GM23248 (cell line): Measurements from ENCODE around the gene STRA8. TPM values are rescaled to one million over a fixed set of nuclear protein-coding genes. Genes with fewer than 3 reads are reported as not detected.

Experiments
- DNase-seq: peaks from one replicate; pipeline ENCODE4 v3.0.0-alpha.2; 2015
- H2AFZ ChIP-seq: fragments of 200-600 bp; sonication (generic); 2 replicates; pipeline ENCODE4 v1.6.1; 2016; ENCODE audit warnings: antibody characterized with exemption
- H3F3A ChIP-seq: fragments of 200-600 bp; sonication (generic); 2 replicates; pipeline ENCODE4 v1.6.1; 2016; ENCODE audit warnings: mild to moderate bottlenecking, antibody characterized with exemption, mixed run types; ENCODE audit not compliant: insufficient read depth
- H3K27ac ChIP-seq: fragments of 200-600 bp; sonication (generic); 2 replicates; pipeline ENCODE4 v1.5.1; 2016; ENCODE audit warnings: mild to moderate bottlenecking
- H3K27me3 ChIP-seq: fragments of 200-600 bp; sonication (generic); replicated peaks from 2 replicates; pipeline ENCODE4 v1.6.1; 2016; ENCODE audit warnings: mild to moderate bottlenecking; ENCODE audit not compliant: insufficient read depth
- H3K36me3 ChIP-seq: fragments of 200-600 bp; sonication (generic); 2 replicates; pipeline ENCODE4 v1.6.1; 2016; ENCODE audit warnings: low read depth, mild to moderate bottlenecking
- H3K4me1 ChIP-seq: fragments of 200-600 bp; sonication (generic); 2 replicates; pipeline ENCODE4 v1.6.1; 2016; ENCODE audit warnings: mild to moderate bottlenecking; ENCODE audit not compliant: insufficient read depth
- H3K4me2 ChIP-seq: fragments of 200-600 bp; sonication (generic); one replicate; pipeline ENCODE4 v1.6.1; 2016; ENCODE audit warnings: mild to moderate bottlenecking; ENCODE audit not compliant: unreplicated experiment
- H3K4me3 ChIP-seq: fragments of 200-600 bp; sonication (generic); 2 replicates; pipeline ENCODE4 v1.5.1; 2016; ENCODE audit warnings: mild to moderate bottlenecking
- H3K79me2 ChIP-seq: fragments of 200-600 bp; sonication (generic); 2 replicates; pipeline ENCODE4 v1.6.1; 2016; ENCODE audit warnings: mild to moderate bottlenecking; ENCODE audit not compliant: insufficient read depth
- H3K9ac ChIP-seq: fragments of 200-600 bp; sonication (generic); 2 replicates; pipeline ENCODE4 v1.6.1; 2016; ENCODE audit warnings: mild to moderate bottlenecking
- H3K9me2 ChIP-seq: fragments of 200-600 bp; sonication (generic); 2 replicates; pipeline ENCODE4 v1.6.1; 2016; ENCODE audit warnings: mixed run types, mild to moderate bottlenecking, moderate library complexity; ENCODE audit not compliant: insufficient read depth
- H3K9me3 ChIP-seq: fragments of 200-600 bp; sonication (generic); one replicate; pipeline ENCODE4 v1.6.1; 2017; ENCODE audit warnings: low read depth
- H4K20me1 ChIP-seq: fragments of 200-600 bp; sonication (generic); 2 replicates; pipeline ENCODE4 v1.6.0; 2016; ENCODE audit not compliant: insufficient read depth
- EZH2 ChIP-seq: fragments of 200-600 bp; sonication (generic); IDR thresholded peaks from 2 replicates; pipeline ENCODE4 v1.6.1; 2018; ENCODE audit warnings: antibody characterized with exemption, mild to moderate bottlenecking; ENCODE audit not compliant: insufficient read depth, poor library complexity, severe bottlenecking
- EZH2phosphoT487 ChIP-seq: fragments of 200-600 bp; sonication (generic); IDR thresholded peaks from 2 replicates; pipeline ENCODE4 v1.6.1; 2018; ENCODE audit warnings: antibody characterized with exemption, moderate library complexity, mild to moderate bottlenecking, low read depth; ENCODE audit not compliant: insufficient read depth
- WGBS, 2 experiments: methylation state at CpG; one replicate each; pipeline ENCODE4 v1.1.6; 2015 to 2017; ENCODE audit warnings: low lambda C conversion rate in 2 of 2, low coverage in 1 of 2; ENCODE audit errors: missing lambda C conversion rate in 2 of 2; 5-methylcytosine and 5-hydroxymethylcytosine counted together
- in situ Hi-C: fragments of 300-500 bp; cut with MboI; formaldehyde crosslinking; loops from 2 replicates; pipeline ENCODE4 v1.15.0; 2020
- polyA plus RNA-seq: library from polyadenylated mRNA; unstranded; fragments of >200 nt; fragmentation: Nextera tagmentation; extraction: Ambion mirVana; gene quantifications from 2 replicates; pipeline ENCODE4 v1.2.1, GENCODE V29; 2016
- total RNA-seq: library from RNA; depleted of rRNA; stranded (reverse); fragments of >200 nt; shearing (Covaris generic); gene quantifications from 2 replicates; pipeline ENCODE4 v1.2.3, GENCODE V29; 2014

STRA8 gene
- total and polyA plus RNA-seq, 2 experiments from 2014 or later, result not detected

GRCh38 chr7:135213831-135214230 is 19.8 kb upstream of the STRA8 start:
- H3K4me1 ChIP-seq, result no peaks in the 10 kb centered on the region; the same call in 1 of the 2 replicates
- H3K4me3 ChIP-seq, result no peak overlapping the region
- no peaks in the 10 kb centered on the region for H4K20me1 ChIP-seq
- no peaks in the 10 kb centered on the region for H3K9me3 ChIP-seq
- H3K4me2 ChIP-seq, result no peak overlapping the region
- DNase-seq, result no peak
- 66 to 74% methylated on average over 2 of the region's 2 CpGs for WGBS, 2 experiments
- H3K9ac ChIP-seq, result no peak overlapping the region
- TF ChIP-seq EZH2phosphoT487 (no peak), EZH2 (no peak)
- in situ Hi-C loops, result no loop called here
- H3K27me3 ChIP-seq, result no peaks in the 10 kb centered on the region
- peaks cover 9% of the 10 kb centered on the region; the same call in 1 of the 2 replicates for H3K79me2 ChIP-seq
- H3K9me2 ChIP-seq, result no peaks in the 10 kb centered on the region
- no peaks in the 10 kb centered on the region for H3K36me3 ChIP-seq
- H3F3A ChIP-seq, result peaks cover 4% of the 10 kb centered on the region
- H2AFZ ChIP-seq, result no peak overlapping the region
- no peak overlapping the region for H3K27ac ChIP-seq

GRCh38 chr7:135215180-135215579 is 18.5 kb upstream of the STRA8 start:
- H2AFZ ChIP-seq, result no peak overlapping the region
- H3K4me3 ChIP-seq, result no peak overlapping the region
- no peak for DNase-seq
- H3K4me2 ChIP-seq, result no peak overlapping the region
- no peaks in the 10 kb centered on the region for H4K20me1 ChIP-seq
- H3K36me3 ChIP-seq, result no peaks in the 10 kb centered on the region
- H3K27ac ChIP-seq, result no peak overlapping the region
- no peaks in the 10 kb centered on the region for H3K27me3 ChIP-seq
- no peak for TF ChIP-seq EZH2
- peaks cover 4% of the 10 kb centered on the region for H3F3A ChIP-seq
- no peak overlapping the region for H3K9ac ChIP-seq
- H3K4me1 ChIP-seq, result no peaks in the 10 kb centered on the region; the same call in 1 of the 2 replicates
- H3K9me3 ChIP-seq, result no peaks in the 10 kb centered on the region
- no peaks in the 10 kb centered on the region for H3K9me2 ChIP-seq
- H3K79me2 ChIP-seq, result peaks cover 2% of the 10 kb centered on the region; the same call in 1 of the 2 replicates
- WGBS, 2 experiments, result 94% methylated on average over 4 of the region's 4 CpGs
- in situ Hi-C loops, result no loop called here

GRCh38 chr7:135215698-135216097 is 17.9 kb upstream of the STRA8 start:
- no peaks in the 10 kb centered on the region for H3K4me1 ChIP-seq
- no peak overlapping the region for H3K9ac ChIP-seq
- no peaks in the 10 kb centered on the region for H3K79me2 ChIP-seq
- no peaks in the 10 kb centered on the region for H4K20me1 ChIP-seq
- in situ Hi-C loops, result no loop called here
- H3F3A ChIP-seq, result peaks cover 4% of the 10 kb centered on the region
- H3K36me3 ChIP-seq, result no peaks in the 10 kb centered on the region
- DNase-seq, result no peak
- H3K4me3 ChIP-seq, result no peak overlapping the region
- 48 to 63% methylated on average over 3 of the region's 3 CpGs for WGBS, 2 experiments
- no peak overlapping the region for H3K4me2 ChIP-seq
- no peaks in the 10 kb centered on the region for H3K9me3 ChIP-seq
- no peak overlapping the region for H2AFZ ChIP-seq
- no peaks in the 10 kb centered on the region for H3K9me2 ChIP-seq
- TF ChIP-seq EZH2 (no peak), EZH2phosphoT487 (no peak)
- H3K27me3 ChIP-seq, result no peaks in the 10 kb centered on the region
- H3K27ac ChIP-seq, result no peak overlapping the region

GRCh38 chr7:135217645-135218509 is 15.8 kb upstream of the STRA8 start:
- Histone ChIP-seq H3K4me3 (no peak overlapping the region), H3F3A (no peaks in the 10 kb centered on the region), H3K4me2 (no peak overlapping the region), H3K79me2 (no peaks in the 10 kb centered on the region), H3K36me3 (no peaks in the 10 kb centered on the region), H3K9me2 (no peaks in the 10 kb centered on the region), H3K27ac (no peak overlapping the region), H3K9ac (no peak overlapping the region), H3K4me1 (no peaks in the 10 kb centered on the region), H3K27me3 (no peaks in the 10 kb centered on the region), H3K9me3 (no peaks in the 10 kb centered on the region), H2AFZ (no peak overlapping the region), H4K20me1 (no peaks in the 10 kb centered on the region)
- in situ Hi-C loops, result no loop called here
- WGBS, 2 experiments, result 77 to 80% methylated on average over 5 of the region's 5 CpGs
- no peak for DNase-seq
- TF ChIP-seq EZH2 (no peak), EZH2phosphoT487 (no peak)
